H9 (cell line): Measurements from ENCODE around the gene ARPC5. TPM values are rescaled to one million over a fixed set of nuclear protein-coding genes. Genes with fewer than 3 reads are reported as not detected.

Source experiments
- DNase-seq: peaks from one replicate; pipeline ENCODE4 v3.0.0-alpha.2; 2017
- H2AFZ ChIP-seq: one replicate; pipeline ENCODE4 v1.6.1; 2013; ENCODE audit warnings: mild to moderate bottlenecking, low read length, control low read depth, moderate library complexity
- H2AK5ac ChIP-seq: 2 replicates; pipeline ENCODE4 v1.6.1; 2013; ENCODE audit warnings: low read length, control low read depth, mixed read lengths; ENCODE audit not compliant: insufficient read length
- H2BK120ac ChIP-seq: one replicate; pipeline ENCODE4 v1.6.1; 2013; ENCODE audit warnings: low read depth, mild to moderate bottlenecking, low read length, control low read depth, inconsistent platforms; ENCODE audit not compliant: poor library complexity, severe bottlenecking
- H2BK12ac ChIP-seq: 2 replicates; pipeline ENCODE4 v1.6.1; 2013; ENCODE audit warnings: low read length, control low read depth, mixed read lengths, low read depth; ENCODE audit not compliant: insufficient read length
- H2BK15ac ChIP-seq: 2 replicates; pipeline ENCODE4 v1.6.1; 2013; ENCODE audit warnings: low read depth, low read length, control low read depth
- H2BK20ac ChIP-seq: one replicate; pipeline ENCODE4 v1.6.1; 2013; ENCODE audit warnings: low read depth, mild to moderate bottlenecking, low read length, control low read depth, inconsistent platforms; ENCODE audit not compliant: poor library complexity, severe bottlenecking
- H2BK5ac ChIP-seq: 2 replicates; pipeline ENCODE4 v1.6.1; 2013; ENCODE audit warnings: low read length, control low read depth, mixed read lengths; ENCODE audit not compliant: insufficient read length
- H3K14ac ChIP-seq: 2 replicates; pipeline ENCODE4 v1.6.1; 2013; ENCODE audit warnings: low read length, control low read depth; ENCODE audit not compliant: insufficient read depth
- H3K18ac ChIP-seq: 2 replicates; pipeline ENCODE4 v1.6.1; 2013; ENCODE audit warnings: low read depth, mild to moderate bottlenecking, mixed read lengths, low read length, control low read depth; ENCODE audit not compliant: insufficient read length
- H3K23ac ChIP-seq: 2 replicates; pipeline ENCODE4 v1.6.1; 2013; ENCODE audit warnings: low read length, control low read depth, mixed read lengths, low read depth; ENCODE audit not compliant: insufficient read length
- H3K23me2 ChIP-seq: 2 replicates; pipeline ENCODE4 v1.6.1; 2013; ENCODE audit warnings: low read depth, mild to moderate bottlenecking, mixed read lengths, low read length, control low read depth; ENCODE audit not compliant: insufficient read length, poor library complexity, severe bottlenecking
- H3K27ac ChIP-seq: 2 replicates; pipeline ENCODE4 v1.5.1; 2013; ENCODE audit warnings: low read length, control low read depth, mixed read lengths, low read depth; ENCODE audit not compliant: insufficient read length
- H3K27me3 ChIP-seq: 2 replicates; pipeline ENCODE4 v1.6.1; 2013; ENCODE audit warnings: low read length, control low read depth, inconsistent platforms; ENCODE audit not compliant: insufficient read depth
- H3K4ac ChIP-seq: 2 replicates; pipeline ENCODE4 v1.6.1; 2013; ENCODE audit warnings: low read depth, mild to moderate bottlenecking, control low read depth, inconsistent platforms, low read length, moderate library complexity
- H3K4me1 ChIP-seq: 2 replicates; pipeline ENCODE4 v1.6.1; 2013; ENCODE audit warnings: low read length, control low read depth, inconsistent platforms; ENCODE audit not compliant: insufficient read depth
- H3K4me2 ChIP-seq: 2 replicates; pipeline ENCODE4 v1.6.1; 2013; ENCODE audit warnings: low read length, control low read depth, mixed read lengths; ENCODE audit not compliant: insufficient read length, insufficient read depth
- H3K56ac ChIP-seq: 2 replicates; pipeline ENCODE4 v1.6.1; 2013; ENCODE audit warnings: low read depth, mild to moderate bottlenecking, mixed read lengths, low read length, control low read depth; ENCODE audit not compliant: insufficient read length
- H3K79me1 ChIP-seq: 2 replicates; pipeline ENCODE4 v1.6.1; 2013; ENCODE audit warnings: low read depth, mild to moderate bottlenecking, moderate library complexity, low read length, control low read depth, inconsistent platforms; ENCODE audit not compliant: insufficient read depth, poor library complexity, severe bottlenecking
- H3K79me2 ChIP-seq: 2 replicates; pipeline ENCODE4 v1.6.1; 2013; ENCODE audit warnings: low read length, control low read depth, inconsistent platforms; ENCODE audit not compliant: insufficient read depth
- H3K9ac ChIP-seq: 2 replicates; pipeline ENCODE4 v1.6.1; 2013; ENCODE audit warnings: low read length, control low read depth, mixed read lengths; ENCODE audit not compliant: insufficient read length; ENCODE audit errors: extremely low read depth
- H3K9me3 ChIP-seq: one replicate; pipeline ENCODE4 v1.6.1; 2013; ENCODE audit warnings: low read depth, low read length, inconsistent platforms; ENCODE audit not compliant: control insufficient read depth
- H3T11ph ChIP-seq: one replicate; pipeline ENCODE4 v1.6.1; 2013; ENCODE audit warnings: mild to moderate bottlenecking, low read length, control low read depth, inconsistent platforms
- H4K20me1 ChIP-seq: one replicate; pipeline ENCODE4 v1.6.1; 2013; ENCODE audit not compliant: control insufficient read depth, insufficient read length, insufficient read depth
- H4K5ac ChIP-seq: 2 replicates; pipeline ENCODE4 v1.6.1; 2013; ENCODE audit warnings: low read depth, mild to moderate bottlenecking, mixed read lengths, low read length, control low read depth; ENCODE audit not compliant: insufficient read length
- H4K8ac ChIP-seq: replicated peaks from 2 replicates; pipeline ENCODE4 v1.6.1; 2013; ENCODE audit warnings: low read length, control low read depth, mixed read lengths, low read depth; ENCODE audit not compliant: insufficient read length
- H4K91ac ChIP-seq: 2 replicates; pipeline ENCODE4 v1.6.1; 2013; ENCODE audit warnings: low read depth, mild to moderate bottlenecking, moderate library complexity, mixed read lengths, low read length, control low read depth; ENCODE audit not compliant: insufficient read length
- H3K27ac Mint-ChIP-seq, 3 experiments: 2 replicates in 2 of 3; 3 replicates in 1 of 3; pipeline ENCODE4 v1.8.0; 2020 to 2021; ENCODE audit warnings: mixed read lengths in 3 of 3, mild to moderate bottlenecking in 1 of 3, moderate library complexity in 1 of 3
- H3K27me3 Mint-ChIP-seq: 2 replicates; pipeline ENCODE4 v1.8.0; 2021; ENCODE audit warnings: low read depth, mild to moderate bottlenecking, moderate library complexity, mixed read lengths
- H3K36me3 Mint-ChIP-seq, 3 experiments: 2 replicates in 2 of 3; 3 replicates in 1 of 3; pipeline ENCODE4 v1.8.0; 2020 to 2021; ENCODE audit warnings: low read depth in 3 of 3, mixed read lengths in 3 of 3; ENCODE audit not compliant: insufficient read depth in 1 of 3
- H3K4me1 Mint-ChIP-seq, 2 experiments: 2 replicates each; pipeline ENCODE4 v1.8.0; 2020; ENCODE audit warnings: mixed read lengths in 2 of 2
- H3K4me3 Mint-ChIP-seq, 2 experiments: 2 replicates in 1 of 2; 3 replicates in 1 of 2; pipeline ENCODE4 v1.8.0; 2020 to 2021; ENCODE audit warnings: mild to moderate bottlenecking in 2 of 2, mixed read lengths in 2 of 2, moderate library complexity in 1 of 2
- H3K9me3 Mint-ChIP-seq, 2 experiments: 2 replicates in 1 of 2; 3 replicates in 1 of 2; pipeline ENCODE4 v1.8.0; 2020; ENCODE audit warnings: mild to moderate bottlenecking in 2 of 2, mixed read lengths in 2 of 2, moderate library complexity in 1 of 2
- CTCF ChIP-seq: fragments of 200-600 bp; sonication (generic); conservative IDR thresholded peaks from 3 replicates; pipeline ENCODE4 v1.8.0; 2021; ENCODE audit warnings: antibody characterized with exemption, mild to moderate bottlenecking
- WGBS: extraction: QIAGEN DNeasy Blood & Tissue Kit; methylation state at CpG from one replicate; pipeline ENCODE4 v1.1.7; 2013; ENCODE audit warnings: missing lambda C conversion rate, low lambda C conversion rate, mixed read lengths; ENCODE audit not compliant: insufficient read length; ENCODE audit errors: extremely low coverage; 5-methylcytosine and 5-hydroxymethylcytosine counted together
- total RNA-seq: library from RNA; stranded (reverse); gene quantifications from 2 replicates; pipeline ENCODE4 v1.2.1, GENCODE V29; 2021

Gene ARPC5
- total RNA-seq, 1 experiment from 2014 or later = 67.7 TPM

- H3K9ac ChIP-seq = no peak overlapping the region
- Mint-ChIP-seq H3K27me3 (no peaks in the 10 kb centered on the region; the same call in none of the 2 replicates), H3K9me3 (no peaks in the 10 kb centered on the region)
Observed at GRCh38 chr1:183600136-183600535, 35.4 kb downstream of the ARPC5 start.

More at GRCh38 chr1:183600136-183600535, 35.4 kb downstream of the ARPC5 start:
- Histone ChIP-seq H4K8ac (no peak overlapping the region), H2BK120ac (no peak overlapping the region), H2AFZ (no peak overlapping the region), H3K27ac (no peak overlapping the region), H3K23ac (no peak overlapping the region), H3K79me2 (no peaks in the 10 kb centered on the region), H2BK12ac (no peak overlapping the region), H3T11ph (no peak overlapping the region), H3K4me2 (no peak overlapping the region), H3K14ac (no peak overlapping the region), H3K18ac (no peak overlapping the region), H2BK15ac (no peak overlapping the region), H3K4ac (no peak overlapping the region), H3K56ac (no peak overlapping the region), H3K79me1 (no peaks in the 10 kb centered on the region), H4K91ac (no peak overlapping the region), H3K27me3 (no peaks in the 10 kb centered on the region; the same call in 1 of the 2 replicates), H3K4me1 (no peaks in the 10 kb centered on the region), H3K9me3 (no peaks in the 10 kb centered on the region), H2BK5ac (no peak overlapping the region), H2BK20ac (no peak overlapping the region), H4K5ac (no peak overlapping the region), H3K23me2 (no peaks in the 10 kb centered on the region), H4K20me1 (no peaks in the 10 kb centered on the region), H2AK5ac (no peak overlapping the region)
- H3K36me3 Mint-ChIP-seq = no peaks in the 10 kb centered on the region
- H3K4me1 Mint-ChIP-seq = no peaks in the 10 kb centered on the region
- no peak for TF ChIP-seq CTCF
- H3K27ac Mint-ChIP-seq = no peak overlapping the region
- WGBS = no CpG with 5 or more reads among the region's 3 CpGs
- DNase-seq = no peak
- H3K4me3 Mint-ChIP-seq = no peak overlapping the region
